Measurements from ENCODE around the gene RNF212.

- TF ChIP-seq CHD2 (IDR thresholded peaks at IDR 0.05; ENCODE audit: low read length, partially characterized antibody) = no peak
- TF ChIP-seq USF2 (IDR thresholded peaks at IDR 0.05) = no peak
- no peak for TF ChIP-seq EHF (CRISPR knock-in tag; IDR thresholded peaks at IDR 0.05)
- TF ChIP-seq CTCF (IDR thresholded peaks at IDR 0.05) = no peak
- no peak for TF ChIP-seq HDAC2 (IDR thresholded peaks at IDR 0.05)
- TF ChIP-seq KDM5A (IDR thresholded peaks at IDR 0.05) = no peak
- TF ChIP-seq POLR2A (IDR thresholded peaks at IDR 0.05; ENCODE audit: low read length) = no peak
- TF ChIP-seq REST (IDR thresholded peaks at IDR 0.05) = no peak
- TF ChIP-seq EP300 (IDR thresholded peaks at IDR 0.05) = no peak
- no peak for TF ChIP-seq MAX (IDR thresholded peaks at IDR 0.05)
- TF ChIP-seq ESRRA (IDR thresholded peaks at IDR 0.05; ENCODE audit: borderline replicate concordance, low read length) = no peak
- TF ChIP-seq SREBF2 (IDR thresholded peaks at IDR 0.05) = no peak
Measured at GRCh38 chr4:1087371-1087770, 26.0 kb downstream of the RNF212 start.
